Osteoblast (primary cell): ENCODE results near the gene CA9. TPM values are rescaled to one million over a fixed set of nuclear protein-coding genes. Genes with fewer than 3 reads are reported as not detected.

ENCODE experiments used
- DNase-seq: peaks from one replicate; pipeline ENCODE4 v3.0.0; 2011; ENCODE audit warnings: low spot score, mixed read lengths; ENCODE audit not compliant: insufficient read length; ENCODE audit errors: missing footprints
- H2AFZ ChIP-seq: 2 replicates; pipeline ENCODE4 v1.6.0; 2011; ENCODE audit warnings: mild to moderate bottlenecking, low read length
- H3K27ac ChIP-seq: 2 replicates; pipeline ENCODE4 v1.5.1; 2011; ENCODE audit warnings: mild to moderate bottlenecking, low read depth, low read length, moderate library complexity
- H3K27me3 ChIP-seq: 2 replicates; pipeline ENCODE4 v1.6.0; 2012; ENCODE audit warnings: mild to moderate bottlenecking, control low read depth, inconsistent platforms, low read length, moderate library complexity; ENCODE audit not compliant: insufficient read depth
- H3K36me3 ChIP-seq: 2 replicates; pipeline ENCODE4 v1.5.1; 2011; ENCODE audit warnings: mild to moderate bottlenecking, low read length, control low read depth, moderate library complexity; ENCODE audit not compliant: insufficient read depth
- H3K4me1 ChIP-seq: 2 replicates; pipeline ENCODE4 v1.5.1; 2011; ENCODE audit warnings: mild to moderate bottlenecking, low read length, control low read depth, moderate library complexity; ENCODE audit not compliant: insufficient read depth
- H3K4me2 ChIP-seq: 2 replicates; pipeline ENCODE4 v1.6.0; 2011; ENCODE audit warnings: mild to moderate bottlenecking, low read length; ENCODE audit not compliant: insufficient read depth
- H3K4me3 ChIP-seq: fragments of 200-600 bp; sonication (generic); 3 replicates; pipeline ENCODE4 v1.5.1; 2012; ENCODE audit warnings: mild to moderate bottlenecking, low read length, inconsistent platforms; ENCODE audit not compliant: insufficient read depth
- H3K79me2 ChIP-seq: 2 replicates; pipeline ENCODE4 v1.6.0; 2012; ENCODE audit warnings: mild to moderate bottlenecking, low read length, control low read depth, inconsistent platforms; ENCODE audit not compliant: insufficient read depth
- H3K9me3 ChIP-seq: 2 replicates; pipeline ENCODE4 v1.5.1; 2011; ENCODE audit warnings: low read depth, low read length, control low read depth
- H4K20me1 ChIP-seq: 2 replicates; pipeline ENCODE4 v1.6.0; 2012; ENCODE audit warnings: mild to moderate bottlenecking, low read length, control low read depth; ENCODE audit not compliant: insufficient read depth
- CTCF ChIP-seq: IDR thresholded peaks from 2 replicates; pipeline ENCODE4 v1.5.1; 2011; ENCODE audit warnings: mild to moderate bottlenecking, low read depth, low read length, moderate library complexity; ENCODE audit errors: extremely low read depth
- total RNA-seq: library from RNA; depleted of rRNA; stranded (reverse); fragments of >200 nt; gene quantifications from 2 replicates; pipeline ENCODE4 v1.2.3, GENCODE V29; 2012

The CA9 gene
- total RNA-seq, 1 donor = not detected

DNA sequence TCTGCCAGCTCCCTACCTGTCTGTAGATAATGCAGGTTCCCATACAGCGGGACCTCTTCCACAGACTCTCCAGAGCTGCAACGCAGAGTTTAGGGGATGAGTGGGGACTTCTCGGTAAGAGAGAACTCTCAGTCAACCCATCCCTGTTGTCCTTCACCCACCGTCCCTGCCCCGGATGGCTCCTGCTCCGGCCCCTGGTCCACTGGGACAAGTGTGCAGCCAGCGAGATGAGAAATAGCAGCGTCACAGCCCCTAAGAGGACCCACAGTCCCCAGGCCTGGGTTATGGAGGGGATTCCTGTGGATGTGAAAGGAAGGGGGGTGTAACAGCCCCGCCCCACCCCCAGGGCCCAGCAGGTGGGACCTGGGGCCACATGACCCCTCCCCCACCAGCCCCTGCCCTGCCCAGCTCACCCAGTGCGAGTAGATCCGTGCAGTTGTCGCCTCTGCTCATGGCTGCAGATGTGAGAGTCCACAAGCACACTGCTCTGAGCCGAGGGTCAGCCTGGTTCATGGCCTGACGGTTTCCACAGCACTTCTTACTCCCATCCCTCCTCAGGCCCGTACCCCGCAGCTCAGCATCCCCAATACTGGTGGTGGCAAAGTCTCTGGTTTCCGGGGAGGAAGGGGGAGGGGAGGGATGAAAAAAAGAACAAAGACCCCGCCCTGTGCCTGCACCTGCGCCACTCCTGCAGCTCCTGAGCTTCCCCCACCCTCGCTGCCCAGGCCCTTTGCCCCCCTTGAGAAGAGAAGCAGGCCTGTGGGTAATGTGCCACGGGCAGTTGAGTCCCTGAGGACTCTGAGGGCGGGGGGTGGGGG lies 23.2 kb upstream of the CA9 start, which contains the start of gene SIT1:
Gene SIT1, minus strand, starts transcription at position 591 of the 818 bp plus-strand sequence. Its CDS starts 78 bp downstream, at position 513.
- peak within 1 kb of the TSS; percentile 76 for H3K27ac ChIP-seq
- peak within 1 kb of the TSS; percentile 81 for H2AFZ ChIP-seq
- H3K4me3 ChIP-seq = no peak within 1 kb of the TSS

GRCh38 chr9:35651956-35652828 lies 21.5 kb upstream of the CA9 start:
- Histone ChIP-seq H3K9me3 (no peaks in the 10 kb centered on the region), H3K27ac (peak overlapping the region; percentile 76), H2AFZ (no peak overlapping the region), H3K79me2 (no peaks in the 10 kb centered on the region), H3K4me2 (no peak overlapping the region), H3K4me3 (no peak overlapping the region), H4K20me1 (no peaks in the 10 kb centered on the region), H3K27me3 (no peaks in the 10 kb centered on the region), H3K36me3 (no peaks in the 10 kb centered on the region), H3K4me1 (peaks cover 49% of the 10 kb centered on the region)
- no peak for TF ChIP-seq CTCF
- no peak for DNase-seq

More for the DNA sequence above, 23.2 kb upstream of the CA9 start, which contains the start of gene SIT1:
- Histone ChIP-seq H3K79me2 (no peaks in the 10 kb centered on the region), H3K36me3 (no peaks in the 10 kb centered on the region), H4K20me1 (no peaks in the 10 kb centered on the region), H3K27me3 (no peaks in the 10 kb centered on the region), H3K4me1 (peaks cover 56% of the 10 kb centered on the region), H3K9me3 (no peaks in the 10 kb centered on the region), H3K4me2 (no peak within 1 kb of the TSS)
- TF ChIP-seq CTCF = no peak
- no peak for DNase-seq

- peak overlapping the region; percentile 76 for H3K27ac ChIP-seq
These were observed 20.9 kb upstream of the CA9 start for GRCh38 chr9:35652829-35653209.

More at GRCh38 chr9:35652829-35653209, 20.9 kb upstream of the CA9 start:
- TF ChIP-seq CTCF = no peak
- Histone ChIP-seq H2AFZ (no peak overlapping the region), H3K4me1 (peaks cover 48% of the 10 kb centered on the region), H3K4me3 (no peak overlapping the region), H4K20me1 (no peaks in the 10 kb centered on the region), H3K79me2 (no peaks in the 10 kb centered on the region), H3K4me2 (no peak overlapping the region), H3K9me3 (no peaks in the 10 kb centered on the region), H3K36me3 (no peaks in the 10 kb centered on the region), H3K27me3 (no peaks in the 10 kb centered on the region)
- no peak for DNase-seq
